IPS-15b (cell line): ENCODE results near the gene LHCGR.
"Not testable (repeated sequence)": the region's sequence is repeated elsewhere in the genome, so short reads cannot be mapped to it uniquely, and the experiment has no call there.

Experiments used
- H3K27me3 ChIP-seq: one replicate; pipeline ENCODE4 v1.6.1; 2013; ENCODE audit warnings: low read length; ENCODE audit not compliant: control insufficient read depth, insufficient read depth
- H3K36me3 ChIP-seq: one replicate; pipeline ENCODE4 v1.6.1; 2013; ENCODE audit warnings: low read length; ENCODE audit not compliant: control insufficient read depth, insufficient read depth
- H3K4me1 ChIP-seq: one replicate; pipeline ENCODE4 v1.6.1; 2013; ENCODE audit warnings: mild to moderate bottlenecking, low read length; ENCODE audit not compliant: control insufficient read depth, insufficient read depth
- H3K4me3 ChIP-seq: one replicate; pipeline ENCODE4 v1.5.1; 2013; ENCODE audit warnings: low read depth, low read length
- H3K9ac ChIP-seq: one replicate; pipeline ENCODE4 v1.6.1; 2013; ENCODE audit warnings: low read depth, mild to moderate bottlenecking, low read length
- H3K9me3 ChIP-seq: one replicate; pipeline ENCODE4 v1.6.1; 2013; ENCODE audit warnings: mild to moderate bottlenecking, low read length; ENCODE audit not compliant: control insufficient read depth, insufficient read depth

LHCGR gene

GRCh38 chr2:48719480-48720177, 35.9 kb downstream of the LHCGR start:
- no peak overlapping the region for H3K9ac ChIP-seq
- H3K4me1 ChIP-seq = peaks cover 2% of the 10 kb centered on the region
- H3K4me3 ChIP-seq = no peak overlapping the region
- no peaks in the 10 kb centered on the region for H3K9me3 ChIP-seq
- no peaks in the 10 kb centered on the region for H3K27me3 ChIP-seq
- H3K36me3 ChIP-seq = no peaks in the 10 kb centered on the region

GRCh38 chr2:48717846-48718245, 37.7 kb downstream of the LHCGR start:
- H3K36me3 ChIP-seq = no peaks in the 10 kb centered on the region
- no peak overlapping the region for H3K4me3 ChIP-seq
- H3K4me1 ChIP-seq = peaks cover 2% of the 10 kb centered on the region
- no peaks in the 10 kb centered on the region for H3K27me3 ChIP-seq
- H3K9ac ChIP-seq = no peak overlapping the region
- H3K9me3 ChIP-seq = no peaks in the 10 kb centered on the region

GRCh38 chr2:48715956-48716355, 39.6 kb downstream of the LHCGR start:
- peaks cover 2% of the 10 kb centered on the region for H3K4me1 ChIP-seq

GRCh38 chr2:48715042-48715899, 40.3 kb downstream of the LHCGR start:
- Histone ChIP-seq H3K9me3 (no peaks in the 10 kb centered on the region), H3K9ac (no peak overlapping the region), H3K4me3 (no peak overlapping the region), H3K4me1 (peaks cover 2% of the 10 kb centered on the region), H3K27me3 (no peaks in the 10 kb centered on the region), H3K36me3 (no peaks in the 10 kb centered on the region)

More at GRCh38 chr2:48715956-48716355, 39.6 kb downstream of the LHCGR start:
- Histone ChIP-seq H3K4me3 (no peak overlapping the region), H3K9me3 (no peaks in the 10 kb centered on the region), H3K9ac (no peak overlapping the region), H3K27me3 (no peaks in the 10 kb centered on the region), H3K36me3 (no peaks in the 10 kb centered on the region)

GRCh38 chr2:48714245-48714644, 41.3 kb downstream of the LHCGR start:
- Histone ChIP-seq H3K9ac (no peak overlapping the region), H3K4me1 (peaks cover 2% of the 10 kb centered on the region), H3K27me3 (no peaks in the 10 kb centered on the region), H3K9me3 (no peaks in the 10 kb centered on the region), H3K4me3 (no peak overlapping the region), H3K36me3 (no peaks in the 10 kb centered on the region)

GRCh38 chr2:48713647-48714046, 41.9 kb downstream of the LHCGR start:
- Histone ChIP-seq H3K9me3 (no peaks in the 10 kb centered on the region), H3K27me3 (no peaks in the 10 kb centered on the region), H3K4me3 (no peak overlapping the region), H3K4me1 (peaks cover 2% of the 10 kb centered on the region), H3K36me3 (no peaks in the 10 kb centered on the region), H3K9ac (no peak overlapping the region)

- Histone ChIP-seq H3K27me3 (no peaks in the 10 kb centered on the region), H3K4me3 (no peak overlapping the region), H3K36me3 (no peaks in the 10 kb centered on the region), H3K4me1 (peaks cover 2% of the 10 kb centered on the region), H3K9me3 (no peaks in the 10 kb centered on the region), H3K9ac (no peak overlapping the region)
Observed at GRCh38 chr2:48712151-48712550, 43.4 kb downstream of the LHCGR start.

GRCh38 chr2:48711343-48711742, 44.2 kb downstream of the LHCGR start:
- Histone ChIP-seq H3K36me3 (no peaks in the 10 kb centered on the region), H3K27me3 (no peaks in the 10 kb centered on the region), H3K4me3 (no peak overlapping the region), H3K9ac (no peak overlapping the region), H3K9me3 (no peaks in the 10 kb centered on the region), H3K4me1 (peaks cover 2% of the 10 kb centered on the region)

GRCh38 chr2:48709096-48710034, 46.2 kb downstream of the LHCGR start:
- no peaks in the 10 kb centered on the region for H3K27me3 ChIP-seq

GRCh38 chr2:48707466-48707865, 48.1 kb downstream of the LHCGR start:
- Histone ChIP-seq H3K27me3 (no peaks in the 10 kb centered on the region), H3K9ac (no peak overlapping the region), H3K4me1 (no peaks in the 10 kb centered on the region), H3K4me3 (no peak overlapping the region), H3K36me3 (no peaks in the 10 kb centered on the region), H3K9me3 (no peaks in the 10 kb centered on the region)

More at GRCh38 chr2:48709096-48710034, 46.2 kb downstream of the LHCGR start:
- Histone ChIP-seq H3K9me3 (no peaks in the 10 kb centered on the region), H3K4me3 (no peak overlapping the region), H3K4me1 (no peaks in the 10 kb centered on the region), H3K36me3 (no peaks in the 10 kb centered on the region), H3K9ac (no peak overlapping the region)

GRCh38 chr2:48703621-48704020, 51.9 kb downstream of the LHCGR start:
- H3K27me3 ChIP-seq, H3K4me1 ChIP-seq, H3K9ac ChIP-seq, H3K4me3 ChIP-seq, H3K9me3 ChIP-seq, H3K36me3 ChIP-seq: not testable (repeated sequence)
